HepG2 (cell line): Measurements from ENCODE around the gene OLAH.

Source experiments
- BATF2 ChIP-seq: sonication (generic); formaldehyde crosslinking; IDR thresholded peaks from 2 replicates; pipeline ENCODE4 v1.8.0; 2022; ENCODE audit warnings: mild to moderate bottlenecking, missing genetic modification reagents, moderate library complexity
- EHMT2 ChIP-seq: fragments of 200-600 bp; sonication (generic); IDR thresholded peaks from 2 replicates; pipeline ENCODE4 v1.7.0; 2017; ENCODE audit warnings: antibody characterized with exemption, low read depth, low read length, borderline replicate concordance
- EZH2 ChIP-seq: conservative IDR thresholded peaks from 2 replicates; pipeline ENCODE4 v1.6.1; 2012; ENCODE audit warnings: mild to moderate bottlenecking, low read depth, low read length, moderate library complexity
- JDP2 ChIP-seq: sonication (generic); formaldehyde crosslinking; IDR thresholded peaks from 2 replicates; pipeline ENCODE4 v1.8.1; 2022; ENCODE audit warnings: missing genetic modification reagents, borderline replicate concordance
- POLR2AphosphoS5 ChIP-seq: IDR thresholded peaks from 2 replicates; pipeline ENCODE4 v1.6.1; 2012; ENCODE audit warnings: low read depth, low read length
- RBM39 ChIP-seq: fragments of 200-400 bp; formaldehyde crosslinking; IDR thresholded peaks from one replicate; pipeline ENCODE4 v1.6.1; 2018; ENCODE audit warnings: antibody characterized with exemption, mild to moderate bottlenecking, low read depth, low read length; ENCODE audit not compliant: poor library complexity, severe bottlenecking
- SIN3A ChIP-seq: IDR thresholded peaks from 2 replicates; pipeline ENCODE4 v1.6.1; 2011; ENCODE audit warnings: low read depth, mild to moderate bottlenecking, control low read depth, low read length, borderline replicate concordance
- SRSF9 ChIP-seq: fragments of 200-400 bp; formaldehyde crosslinking; IDR thresholded peaks from 2 replicates; pipeline ENCODE4 v1.6.1; 2018; ENCODE audit warnings: borderline replicate concordance, mild to moderate bottlenecking, low read depth, low read length; ENCODE audit not compliant: insufficient read depth, poor library complexity, severe bottlenecking
- ZBTB40 ChIP-seq, 2 experiments: fragments of 450-650 bp in 1 of 2; sonication (generic) in 1 of 2; formaldehyde crosslinking in 1 of 2; IDR thresholded peaks; 2 replicates each; pipeline versions ENCODE4 v1.6.1 to v1.8.0; 2016 to 2022; ENCODE audit warnings: antibody characterized with exemption in 1 of 2, mild to moderate bottlenecking in 1 of 2, missing genetic modification reagents in 1 of 2
- ZBTB49 ChIP-seq: sonication (generic); formaldehyde crosslinking; IDR thresholded peaks from 2 replicates; pipeline ENCODE4 v1.4.0; 2020; ENCODE audit warnings: missing genetic modification reagents, borderline replicate concordance
- ZNF382 ChIP-seq: sonication (generic); formaldehyde crosslinking; IDR thresholded peaks from 2 replicates; pipeline ENCODE4 v1.5.0; 2020; ENCODE audit warnings: missing genetic modification reagents, mild to moderate bottlenecking, borderline replicate concordance
- ZNF597 ChIP-seq: sonication (generic); formaldehyde crosslinking; IDR thresholded peaks from 2 replicates; pipeline ENCODE4 v1.5.0; 2020; ENCODE audit warnings: missing genetic modification reagents
- ZZZ3 ChIP-seq: sonication (generic); formaldehyde crosslinking; IDR thresholded peaks from 2 replicates; pipeline ENCODE4 v1.4.0; 2020; ENCODE audit warnings: missing genetic modification reagents, mild to moderate bottlenecking, borderline replicate concordance
- TF ChIP-seq, protein P1 (sequence below): sonication (generic); formaldehyde crosslinking; IDR thresholded peaks from 2 replicates; pipeline ENCODE4 v1.4.0; 2020; ENCODE audit warnings: missing genetic modification reagents, borderline replicate concordance

DNA sequence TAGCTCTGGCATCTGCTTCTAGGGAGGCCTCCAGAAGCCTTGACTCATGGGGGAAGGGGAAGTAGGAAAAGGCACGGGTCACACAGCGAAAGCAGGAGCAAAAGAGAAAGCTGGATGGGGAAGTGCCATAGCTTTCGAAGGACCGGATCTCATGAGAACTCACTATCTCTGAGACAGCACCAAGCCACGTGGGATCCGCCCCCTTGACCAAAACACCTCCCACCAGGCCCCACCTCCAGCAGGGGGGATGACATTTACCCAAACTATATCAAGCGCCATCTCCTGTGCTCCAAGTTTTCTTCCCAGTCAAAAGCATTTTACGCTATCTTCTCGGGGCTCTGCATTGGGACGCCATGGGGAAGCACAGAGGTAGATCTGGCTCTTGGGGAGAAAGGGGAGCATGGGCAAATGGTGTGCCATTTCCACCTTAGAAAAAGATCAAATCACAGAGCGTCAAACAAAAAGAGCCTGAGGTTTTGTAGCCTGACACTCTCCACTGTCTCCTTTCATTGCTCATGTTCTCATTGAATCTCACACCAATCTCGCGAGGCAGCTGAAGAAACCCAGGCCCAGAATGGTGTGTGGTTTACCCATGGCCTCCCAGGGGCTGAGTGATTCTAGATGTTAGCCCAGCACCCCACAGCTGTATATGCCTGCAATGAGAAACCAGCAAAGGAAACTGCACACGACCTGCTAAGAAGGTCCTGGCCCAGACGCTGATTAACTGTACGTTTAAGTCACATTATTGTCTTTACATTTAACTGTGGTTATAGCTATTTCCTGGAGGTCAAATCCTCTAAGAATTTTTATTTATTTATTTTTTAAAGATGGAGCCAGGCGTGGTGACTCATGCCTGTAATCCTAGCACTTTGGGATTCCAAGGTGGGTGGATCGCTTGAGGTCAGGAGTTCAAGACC is 8.1 kb upstream of the OLAH start:
- TF ChIP-seq RBM39 (no peak), ZNF597 (CRISPR knock-in tag) (no peak), EHMT2 (no peak), EZH2 (no peak), POLR2AphosphoS5 (no peak), ZBTB40 (IDR thresholded peaks at IDR 0.05) (no peak), ZBTB40 (CRISPR knock-in tag; IDR thresholded peaks at IDR 0.05) (no peak), ZNF382 (CRISPR knock-in tag) (no peak), JDP2 (CRISPR knock-in tag) (no peak), SRSF9 (no peak), ZBTB49 (CRISPR knock-in tag) (no peak), SIN3A (no peak), BATF2 (CRISPR knock-in tag) (no peak), ZZZ3 (CRISPR knock-in tag) (no peak)
- TF ChIP-seq, protein P1, sequence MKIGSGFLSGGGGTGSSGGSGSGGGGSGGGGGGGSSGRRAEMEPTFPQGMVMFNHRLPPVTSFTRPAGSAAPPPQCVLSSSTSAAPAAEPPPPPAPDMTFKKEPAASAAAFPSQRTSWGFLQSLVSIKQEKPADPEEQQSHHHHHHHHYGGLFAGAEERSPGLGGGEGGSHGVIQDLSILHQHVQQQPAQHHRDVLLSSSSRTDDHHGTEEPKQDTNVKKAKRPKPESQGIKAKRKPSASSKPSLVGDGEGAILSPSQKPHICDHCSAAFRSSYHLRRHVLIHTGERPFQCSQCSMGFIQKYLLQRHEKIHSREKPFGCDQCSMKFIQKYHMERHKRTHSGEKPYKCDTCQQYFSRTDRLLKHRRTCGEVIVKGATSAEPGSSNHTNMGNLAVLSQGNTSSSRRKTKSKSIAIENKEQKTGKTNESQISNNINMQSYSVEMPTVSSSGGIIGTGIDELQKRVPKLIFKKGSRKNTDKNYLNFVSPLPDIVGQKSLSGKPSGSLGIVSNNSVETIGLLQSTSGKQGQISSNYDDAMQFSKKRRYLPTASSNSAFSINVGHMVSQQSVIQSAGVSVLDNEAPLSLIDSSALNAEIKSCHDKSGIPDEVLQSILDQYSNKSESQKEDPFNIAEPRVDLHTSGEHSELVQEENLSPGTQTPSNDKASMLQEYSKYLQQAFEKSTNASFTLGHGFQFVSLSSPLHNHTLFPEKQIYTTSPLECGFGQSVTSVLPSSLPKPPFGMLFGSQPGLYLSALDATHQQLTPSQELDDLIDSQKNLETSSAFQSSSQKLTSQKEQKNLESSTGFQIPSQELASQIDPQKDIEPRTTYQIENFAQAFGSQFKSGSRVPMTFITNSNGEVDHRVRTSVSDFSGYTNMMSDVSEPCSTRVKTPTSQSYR (CRISPR knock-in tag), result no peak
